CD4-positive, alpha-beta T cell (primary cell): ENCODE results near the gene SH3RF3. TPM values are rescaled to one million over a fixed set of nuclear protein-coding genes. Genes with fewer than 3 reads are reported as not detected.

Experiments used
- ATAC-seq: fragments of 200-7000 bp; cut with Tn5 transposase; one replicate; pipeline ENCODE4 v1.10.0; 2022; ENCODE audit warnings: mild to moderate bottlenecking; ENCODE audit not compliant: poor library complexity
- CTCF ChIA-PET: fragments of 350-600 bp; sonication (Branson Sonifier 250); formaldehyde crosslinking; loops from one replicate; lab custom pipeline; 2021; ENCODE audit warnings: antibody characterized with exemption, inconsistent platforms; lab: Charles Lee
- POLR2A ChIA-PET: fragments of 350-600 bp; sonication (Branson Sonifier 250); formaldehyde crosslinking; loops from one replicate; lab custom pipeline; 2021; ENCODE audit warnings: antibody characterized with exemption, inconsistent platforms; lab: Charles Lee
- DNase-seq, 14 experiments: peaks; one replicate each; pipeline ENCODE4 v3.0.0-alpha.2; 2013 to 2020; ENCODE audit warnings: mixed read lengths in 2 of 14
- H3K27ac ChIP-seq, 2 donors: one replicate each; pipeline versions ENCODE4 v1.5.1 to v1.7.0; 2013; ENCODE audit warnings: low read length in 2 of 2, low read depth in 1 of 2, mild to moderate bottlenecking in 1 of 2
- H3K27me3 ChIP-seq, 2 experiments: 1 replicate in 1 of 2; 2 replicates in 1 of 2; pipeline versions ENCODE4 v1.6.1 to v1.7.0; 2013; ENCODE audit warnings: low read length in 2 of 2, control low read depth in 1 of 2, mild to moderate bottlenecking in 1 of 2, moderate library complexity in 1 of 2; ENCODE audit not compliant: insufficient read depth in 2 of 2, control insufficient read depth in 1 of 2
- H3K36me3 ChIP-seq: one replicate; pipeline ENCODE4 v1.6.1; 2013; ENCODE audit warnings: low read length, control low read depth; ENCODE audit not compliant: insufficient read depth
- H3K4me1 ChIP-seq: one replicate; pipeline ENCODE4 v1.6.1; 2013; ENCODE audit warnings: low read length, control low read depth; ENCODE audit not compliant: insufficient read depth
- H3K4me3 ChIP-seq: one replicate; pipeline ENCODE4 v1.5.1; 2013; ENCODE audit warnings: mild to moderate bottlenecking, low read length, moderate library complexity
- H3K9me3 ChIP-seq, 2 experiments: 1 replicate in 1 of 2; 2 replicates in 1 of 2; pipeline versions ENCODE4 v1.6.1 to v1.7.0; 2013; ENCODE audit warnings: low read length in 2 of 2, mild to moderate bottlenecking in 2 of 2, control low read depth in 1 of 2, moderate library complexity in 1 of 2; ENCODE audit not compliant: control insufficient read depth in 1 of 2, insufficient read depth in 1 of 2
- H3K27ac Mint-ChIP-seq: one replicate; pipeline ENCODE4 v1.8.0; 2020; ENCODE audit warnings: mixed read lengths
- H3K27me3 Mint-ChIP-seq: one replicate; pipeline ENCODE4 v1.8.0; 2021; ENCODE audit warnings: mixed read lengths
- H3K36me3 Mint-ChIP-seq: one replicate; pipeline ENCODE4 v1.8.0; 2021; ENCODE audit warnings: low read depth, mixed read lengths
- H3K4me1 Mint-ChIP-seq: one replicate; pipeline ENCODE4 v1.8.0; 2021; ENCODE audit warnings: low read depth, mixed read lengths
- H3K4me3 Mint-ChIP-seq: one replicate; pipeline ENCODE4 v1.8.0; 2020; ENCODE audit warnings: mild to moderate bottlenecking, mixed read lengths
- H3K9me3 Mint-ChIP-seq: one replicate; pipeline ENCODE4 v1.8.0; 2020; ENCODE audit warnings: mixed read lengths
- intact Hi-C, 2 experiments: fragments of 100-400 bp; cut with DNase I in 1 of 2; cut with micrococcal nuclease in 1 of 2; formaldehyde crosslinking; loops; one replicate each; pipeline versions ENCODE4 v1.15.1 to v1.9.0; 2023 to 2025; cut with DNase I, micrococcal nuclease
- total RNA-seq, 174 experiments: library from RNA in 2 of 174; stranded (reverse) in 2 of 174; gene quantifications; one replicate each; pipeline ENCODE4 v1.2.3 and lab custom pipeline; 2021 to 2026
- TF ChIP-seq, protein P1 (sequence below): fragments of 200-600 bp; IDR thresholded peaks from one replicate; pipeline ENCODE4 v1.8.0; 2022; ENCODE audit warnings: antibody characterized with exemption, mild to moderate bottlenecking

SH3RF3 gene
- total RNA-seq, 2 experiments from 2014 or later = 5.2 to 5.9 TPM

GRCh38 chr2:109256111-109256510 is 127.1 kb downstream of the SH3RF3 start:
- Mint-ChIP-seq H3K4me3 (no peak overlapping the region), H3K27me3 (no peaks in the 10 kb centered on the region), H3K9me3 (no peaks in the 10 kb centered on the region), H3K27ac (no peak overlapping the region), H3K4me1 (peaks cover 29% of the 10 kb centered on the region), H3K36me3 (no peaks in the 10 kb centered on the region)
- DNase-seq (peak in 2 of 14 experiments; percentile 9 to 35), ATAC-seq (no peak)
- Histone ChIP-seq H3K9me3 (no peaks in the 10 kb centered on the region), H3K27me3 (no peaks in the 10 kb centered on the region), H3K4me1 (no peaks in the 10 kb centered on the region), H3K36me3 (no peaks in the 10 kb centered on the region), H3K4me3 (no peak overlapping the region), H3K27ac (no peak overlapping the region)
- POLR2A ChIA-PET = no interaction called here
- TF ChIP-seq, protein P1, sequence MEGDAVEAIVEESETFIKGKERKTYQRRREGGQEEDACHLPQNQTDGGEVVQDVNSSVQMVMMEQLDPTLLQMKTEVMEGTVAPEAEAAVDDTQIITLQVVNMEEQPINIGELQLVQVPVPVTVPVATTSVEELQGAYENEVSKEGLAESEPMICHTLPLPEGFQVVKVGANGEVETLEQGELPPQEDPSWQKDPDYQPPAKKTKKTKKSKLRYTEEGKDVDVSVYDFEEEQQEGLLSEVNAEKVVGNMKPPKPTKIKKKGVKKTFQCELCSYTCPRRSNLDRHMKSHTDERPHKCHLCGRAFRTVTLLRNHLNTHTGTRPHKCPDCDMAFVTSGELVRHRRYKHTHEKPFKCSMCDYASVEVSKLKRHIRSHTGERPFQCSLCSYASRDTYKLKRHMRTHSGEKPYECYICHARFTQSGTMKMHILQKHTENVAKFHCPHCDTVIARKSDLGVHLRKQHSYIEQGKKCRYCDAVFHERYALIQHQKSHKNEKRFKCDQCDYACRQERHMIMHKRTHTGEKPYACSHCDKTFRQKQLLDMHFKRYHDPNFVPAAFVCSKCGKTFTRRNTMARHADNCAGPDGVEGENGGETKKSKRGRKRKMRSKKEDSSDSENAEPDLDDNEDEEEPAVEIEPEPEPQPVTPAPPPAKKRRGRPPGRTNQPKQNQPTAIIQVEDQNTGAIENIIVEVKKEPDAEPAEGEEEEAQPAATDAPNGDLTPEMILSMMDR = no peak
- intact Hi-C loops = no loop called here
- CTCF ChIA-PET = interaction anchor here (1.0 kb wide), 1 partner anchor 10 kb away, joined by 3 read pairs; no protein-coding TSS in a partner anchor

DNA sequence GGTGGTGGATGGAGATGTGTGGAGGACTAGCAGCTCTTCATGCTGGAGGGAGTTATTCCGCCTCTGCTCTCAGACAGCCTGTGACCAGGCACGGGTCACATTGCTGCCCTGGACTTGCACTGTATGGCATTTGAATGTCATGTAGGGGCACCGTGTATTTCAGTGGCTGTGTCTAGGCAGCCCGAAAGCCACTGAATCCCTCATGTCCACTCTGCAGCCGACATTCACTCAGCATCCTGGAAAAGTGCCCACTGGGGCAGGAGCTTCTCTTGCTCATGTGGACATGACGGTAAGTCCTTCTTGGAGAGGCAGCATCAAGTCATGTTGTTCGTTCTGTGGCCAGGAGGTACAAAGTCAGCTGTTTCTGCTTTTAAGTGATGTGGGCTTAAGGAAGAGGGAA is 127.9 kb downstream of the SH3RF3 start:
- no peaks in the 10 kb centered on the region for H3K36me3 Mint-ChIP-seq
- H3K27ac Mint-ChIP-seq = no peak overlapping the region
- intact Hi-C loops = no loop called here

GRCh38 chr2:109257653-109258052 is 128.6 kb downstream of the SH3RF3 start:
- no peaks in the 10 kb centered on the region for H3K9me3 Mint-ChIP-seq
- ATAC-seq = no peak
- Histone ChIP-seq H3K4me1 (no peaks in the 10 kb centered on the region), H3K4me3 (no peak overlapping the region), H3K27ac (no peak overlapping the region), H3K9me3 (no peaks in the 10 kb centered on the region), H3K27me3 (no peaks in the 10 kb centered on the region), H3K36me3 (no peaks in the 10 kb centered on the region)
- ChIA-PET POLR2A (no interaction called here), CTCF (no interaction called here)
- intact Hi-C loops = no loop called here
- no peaks in the 10 kb centered on the region for H3K36me3 Mint-ChIP-seq
- DNase-seq = no peak
- H3K27ac Mint-ChIP-seq = no peak overlapping the region
- peaks cover 34% of the 10 kb centered on the region for H3K4me1 Mint-ChIP-seq
- H3K4me3 Mint-ChIP-seq = no peak overlapping the region
- TF ChIP-seq, protein P1 = no peak
- no peaks in the 10 kb centered on the region for H3K27me3 Mint-ChIP-seq

More for the DNA sequence above, 127.9 kb downstream of the SH3RF3 start:
- ATAC-seq = no peak
- Histone ChIP-seq H3K4me1 (no peaks in the 10 kb centered on the region), H3K27me3 (no peaks in the 10 kb centered on the region), H3K27ac (no peak overlapping the region), H3K9me3 (no peaks in the 10 kb centered on the region), H3K36me3 (no peaks in the 10 kb centered on the region), H3K4me3 (no peak overlapping the region)
- Mint-ChIP-seq H3K4me3 (no peak overlapping the region), H3K9me3 (no peaks in the 10 kb centered on the region), H3K4me1 (peaks cover 34% of the 10 kb centered on the region), H3K27me3 (no peaks in the 10 kb centered on the region)
- POLR2A ChIA-PET = no interaction called here
- CTCF ChIA-PET = no interaction called here
- TF ChIP-seq, protein P1 = no peak
- DNase-seq = no peak
